ENCODE data around the gene PDIA2.

PDIA2 gene

GRCh38 chr16:249431-249830 lies 33.5 kb upstream of the PDIA2 start:
- Histone ChIP-seq H2AFZ (ENCODE audit: low read depth) (no peak overlapping the region), H3K9ac (no peak overlapping the region), H3K27ac (no peak overlapping the region), H3K4me3 (IDR thresholded peaks at IDR 0.05; ENCODE audit: insufficient read depth, low read depth, low read length) (no peak overlapping the region), H3K36me3 (ENCODE audit: insufficient read depth) (no peaks in the 10 kb centered on the region), H3K27me3 (ENCODE audit: insufficient read depth, low read depth) (no peaks in the 10 kb centered on the region), H3K4me2 (no peak overlapping the region), H4K20me1 (ENCODE audit: insufficient read depth) (no peaks in the 10 kb centered on the region), H3K79me2 (ENCODE audit: insufficient read depth, low read depth) (no peaks in the 10 kb centered on the region), H3K4me1 (ENCODE audit: low read depth, poor library complexity, severe bottlenecking) (no peaks in the 10 kb centered on the region)
- no peak for TF ChIP-seq CTCF (conservative IDR thresholded peaks at IDR 0.05; ENCODE audit: low read depth, low read length)

- H3K9ac ChIP-seq, result no peak overlapping the region
- no peak overlapping the region for H3K4me3 ChIP-seq (IDR thresholded peaks at IDR 0.05; ENCODE audit: insufficient read depth, low read depth, low read length)
- H3K4me2 ChIP-seq, result no peak overlapping the region
- TF ChIP-seq CTCF (conservative IDR thresholded peaks at IDR 0.05; ENCODE audit: low read depth, low read length), result no peak
- H3K27ac ChIP-seq, result no peak overlapping the region
- no peaks in the 10 kb centered on the region for H3K4me1 ChIP-seq (ENCODE audit: low read depth, poor library complexity, severe bottlenecking)
- H3K36me3 ChIP-seq (ENCODE audit: insufficient read depth), result no peaks in the 10 kb centered on the region
- H3K27me3 ChIP-seq (ENCODE audit: insufficient read depth, low read depth), result no peaks in the 10 kb centered on the region
- H3K79me2 ChIP-seq (ENCODE audit: insufficient read depth, low read depth), result no peaks in the 10 kb centered on the region
- no peaks in the 10 kb centered on the region for H4K20me1 ChIP-seq (ENCODE audit: insufficient read depth)
- H2AFZ ChIP-seq (ENCODE audit: low read depth), result no peak overlapping the region
Observed at GRCh38 chr16:252366-253337, 30.3 kb upstream of the PDIA2 start.

- H3K27me3 ChIP-seq (ENCODE audit: insufficient read depth, low read depth), result no peaks in the 10 kb centered on the region
- no peaks in the 10 kb centered on the region for H4K20me1 ChIP-seq (ENCODE audit: insufficient read depth)
- no peak overlapping the region for H3K9ac ChIP-seq
- H3K36me3 ChIP-seq (ENCODE audit: insufficient read depth), result no peaks in the 10 kb centered on the region
- no peak overlapping the region for H2AFZ ChIP-seq (ENCODE audit: low read depth)
- H3K4me3 ChIP-seq (IDR thresholded peaks at IDR 0.05; ENCODE audit: insufficient read depth, low read depth, low read length), result no peak overlapping the region
- H3K27ac ChIP-seq, result no peak overlapping the region
- H3K4me1 ChIP-seq (ENCODE audit: low read depth, poor library complexity, severe bottlenecking), result no peaks in the 10 kb centered on the region
- no peak for TF ChIP-seq CTCF (conservative IDR thresholded peaks at IDR 0.05; ENCODE audit: low read depth, low read length)
- H3K4me2 ChIP-seq, result no peak overlapping the region
- no peaks in the 10 kb centered on the region for H3K79me2 ChIP-seq (ENCODE audit: insufficient read depth, low read depth)
Observed at GRCh38 chr16:253833-254232, 29.1 kb upstream of the PDIA2 start.

GRCh38 chr16:254461-254860 lies 28.5 kb upstream of the PDIA2 start:
- no peak overlapping the region for H3K9ac ChIP-seq

More at GRCh38 chr16:254461-254860, 28.5 kb upstream of the PDIA2 start:
- no peak overlapping the region for H3K4me2 ChIP-seq
- no peaks in the 10 kb centered on the region for H3K79me2 ChIP-seq (ENCODE audit: insufficient read depth, low read depth)
- H3K36me3 ChIP-seq (ENCODE audit: insufficient read depth), result no peaks in the 10 kb centered on the region
- H3K4me1 ChIP-seq (ENCODE audit: low read depth, poor library complexity, severe bottlenecking), result no peaks in the 10 kb centered on the region
- H2AFZ ChIP-seq (ENCODE audit: low read depth), result no peak overlapping the region
- H3K4me3 ChIP-seq (IDR thresholded peaks at IDR 0.05; ENCODE audit: insufficient read depth, low read depth, low read length), result no peak overlapping the region
- no peak for TF ChIP-seq CTCF (conservative IDR thresholded peaks at IDR 0.05; ENCODE audit: low read depth, low read length)
- no peak overlapping the region for H3K27ac ChIP-seq
- H3K27me3 ChIP-seq (ENCODE audit: insufficient read depth, low read depth), result no peaks in the 10 kb centered on the region
- H4K20me1 ChIP-seq (ENCODE audit: insufficient read depth), result no peaks in the 10 kb centered on the region

All from KMS-11 (cell line).